ENCODE data around the gene SCN4B. TPM values are rescaled to one million over a fixed set of nuclear protein-coding genes. Genes with fewer than 3 reads are reported as not detected.

SCN4B gene
- polyA plus RNA-seq, 1 donor (not counting 4 experiments of a cell fraction or from before 2014, with no cell fraction given): 7.7 TPM

DNA sequence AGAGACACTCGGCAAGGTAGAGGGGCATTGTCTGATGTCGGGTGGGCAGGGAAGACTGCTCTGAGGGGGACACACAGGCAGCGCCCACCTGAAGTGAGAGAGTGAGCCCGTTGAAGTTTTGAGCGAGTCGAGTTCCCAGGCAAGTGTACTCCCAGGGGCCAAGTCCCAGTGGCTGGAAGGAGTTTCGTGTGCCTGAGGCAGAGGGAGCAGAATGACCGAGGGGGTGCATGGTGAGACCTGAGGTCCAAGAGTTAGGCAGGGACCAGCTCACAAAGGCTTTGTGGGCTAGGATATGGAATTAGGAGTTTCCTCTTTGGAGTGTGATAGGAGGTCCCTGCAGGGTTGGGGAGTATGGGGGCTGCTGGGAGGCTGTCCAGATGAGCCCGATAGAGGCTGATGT lies 17.6 kb upstream of the SCN4B start:
- no peak for FAIRE-seq
- TF ChIP-seq EZH2 (IDR thresholded peaks at IDR 0.05; ENCODE audit: low read length): no peak

DNA sequence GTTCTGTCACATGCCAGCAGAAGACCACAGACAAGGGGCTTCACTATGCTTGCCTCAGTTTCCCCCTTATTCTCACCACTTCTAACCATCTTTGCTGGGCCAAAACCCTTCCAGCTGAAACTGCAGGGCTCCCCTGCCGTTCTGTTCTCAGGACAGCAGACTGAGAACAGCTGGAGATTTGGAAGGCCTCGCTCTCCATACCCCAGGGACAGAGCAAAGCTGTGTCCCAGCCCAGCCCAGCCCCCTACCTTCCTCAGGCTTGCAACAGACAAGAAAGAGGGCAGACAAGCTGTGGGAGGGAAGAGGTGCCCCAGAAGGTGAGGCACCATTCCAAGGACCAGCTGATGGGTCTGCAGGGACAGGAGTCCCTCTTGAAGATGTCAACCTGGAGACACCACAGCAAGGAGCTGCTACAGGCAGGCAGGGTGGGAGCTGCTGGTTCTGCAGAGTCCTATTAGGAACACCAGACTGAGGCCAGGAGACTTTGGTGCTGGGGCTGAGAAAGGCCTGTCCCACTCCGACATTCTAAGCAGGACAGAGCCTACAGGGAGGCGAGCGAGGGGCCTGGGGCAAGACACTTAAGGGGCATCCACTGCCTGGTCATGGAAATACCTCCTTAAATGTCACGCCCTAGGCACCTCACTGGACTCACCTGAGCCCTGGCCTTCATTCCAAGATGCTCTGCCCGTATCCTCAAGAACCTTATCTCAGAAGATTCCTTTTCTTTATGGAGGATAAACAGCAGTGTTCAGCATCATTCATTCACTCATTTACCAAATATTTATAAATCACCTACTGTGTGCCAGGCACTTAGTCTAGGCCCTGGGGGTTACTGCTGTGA lies 16.9 kb upstream of the SCN4B start:
- Histone ChIP-seq H4K20me1 (ENCODE audit: control insufficient read depth, extremely low read depth, insufficient read depth, low read length) (no peaks in the 10 kb centered on the region), H3K9me1 (ENCODE audit: control insufficient read depth, extremely low read depth, insufficient read depth, low read length) (peaks cover 2% of the 10 kb centered on the region), H3K4me3 (ENCODE audit: control insufficient read depth in 2 of 3, extremely low read depth in 1 of 3, insufficient read depth in 2 of 3, low read depth in 1 of 3, low read length in 3 of 3) (no peak overlapping the region), H3K27ac (ENCODE audit: control insufficient read depth, insufficient read depth, low read length) (no peak overlapping the region), H3K36me3 (ENCODE audit: control insufficient read depth in 2 of 2, extremely low read depth in 1 of 2, insufficient read depth in 2 of 2, low read length in 2 of 2) (no peaks in the 10 kb centered on the region), H3K9ac (ENCODE audit: control insufficient read depth, extremely low read depth, insufficient read depth, low read length) (no peak overlapping the region), H3K27me3 (ENCODE audit: control insufficient read depth, extremely low read depth, insufficient read depth, low read length) (no peaks in the 10 kb centered on the region), H3K79me2 (ENCODE audit: control insufficient read depth, insufficient read depth, low read length) (no peaks in the 10 kb centered on the region), H2AFZ (ENCODE audit: control insufficient read depth, low read length) (no peak overlapping the region), H3K9me3 (ENCODE audit: control insufficient read depth, low read depth, low read length) (no peaks in the 10 kb centered on the region), H3K4me1 (ENCODE audit: control insufficient read depth, extremely low read depth, insufficient read depth, low read length) (peaks cover 15% of the 10 kb centered on the region), H3K4me2 (ENCODE audit: control insufficient read depth, extremely low read depth, insufficient read depth, low read depth, low read length) (no peak overlapping the region)
- no peak for TF ChIP-seq EZH2 (IDR thresholded peaks at IDR 0.05; ENCODE audit: low read length)
- TF ChIP-seq, protein P1, sequence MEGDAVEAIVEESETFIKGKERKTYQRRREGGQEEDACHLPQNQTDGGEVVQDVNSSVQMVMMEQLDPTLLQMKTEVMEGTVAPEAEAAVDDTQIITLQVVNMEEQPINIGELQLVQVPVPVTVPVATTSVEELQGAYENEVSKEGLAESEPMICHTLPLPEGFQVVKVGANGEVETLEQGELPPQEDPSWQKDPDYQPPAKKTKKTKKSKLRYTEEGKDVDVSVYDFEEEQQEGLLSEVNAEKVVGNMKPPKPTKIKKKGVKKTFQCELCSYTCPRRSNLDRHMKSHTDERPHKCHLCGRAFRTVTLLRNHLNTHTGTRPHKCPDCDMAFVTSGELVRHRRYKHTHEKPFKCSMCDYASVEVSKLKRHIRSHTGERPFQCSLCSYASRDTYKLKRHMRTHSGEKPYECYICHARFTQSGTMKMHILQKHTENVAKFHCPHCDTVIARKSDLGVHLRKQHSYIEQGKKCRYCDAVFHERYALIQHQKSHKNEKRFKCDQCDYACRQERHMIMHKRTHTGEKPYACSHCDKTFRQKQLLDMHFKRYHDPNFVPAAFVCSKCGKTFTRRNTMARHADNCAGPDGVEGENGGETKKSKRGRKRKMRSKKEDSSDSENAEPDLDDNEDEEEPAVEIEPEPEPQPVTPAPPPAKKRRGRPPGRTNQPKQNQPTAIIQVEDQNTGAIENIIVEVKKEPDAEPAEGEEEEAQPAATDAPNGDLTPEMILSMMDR (optimal IDR thresholded peaks at IDR 0.05 in 1 of 3, IDR thresholded peaks at IDR 0.05 in 1 of 3, conservative IDR thresholded peaks at IDR 0.05 in 1 of 3; ENCODE audit: extremely low read depth in 1 of 3, insufficient read depth in 2 of 3, low read length in 3 of 3): no peak
- dilution Hi-C loops (cut with MboI; ENCODE audit: extremely low pct_ligation_motif_present, low sequenced_read_pairs): no loop called here
- DNase-seq (ENCODE audit: low read depth, low spot score): no peak
- no peak for FAIRE-seq

More for the DNA sequence above, 17.6 kb upstream of the SCN4B start:
- Histone ChIP-seq H3K79me2 (ENCODE audit: control insufficient read depth, insufficient read depth, low read length) (no peaks in the 10 kb centered on the region), H3K4me1 (ENCODE audit: control insufficient read depth, extremely low read depth, insufficient read depth, low read length) (peaks cover 22% of the 10 kb centered on the region), H3K27ac (ENCODE audit: control insufficient read depth, insufficient read depth, low read length) (no peak overlapping the region), H3K9ac (ENCODE audit: control insufficient read depth, extremely low read depth, insufficient read depth, low read length) (no peak overlapping the region), H3K4me2 (ENCODE audit: control insufficient read depth, extremely low read depth, insufficient read depth, low read depth, low read length) (no peak overlapping the region), H3K9me1 (ENCODE audit: control insufficient read depth, extremely low read depth, insufficient read depth, low read length) (peaks cover 3% of the 10 kb centered on the region), H3K27me3 (ENCODE audit: control insufficient read depth, extremely low read depth, insufficient read depth, low read length) (no peaks in the 10 kb centered on the region), H3K4me3 (ENCODE audit: control insufficient read depth in 2 of 3, extremely low read depth in 1 of 3, insufficient read depth in 2 of 3, low read depth in 1 of 3, low read length in 3 of 3) (no peak overlapping the region), H2AFZ (ENCODE audit: control insufficient read depth, low read length) (no peak overlapping the region), H3K36me3 (ENCODE audit: control insufficient read depth in 2 of 2, extremely low read depth in 1 of 2, insufficient read depth in 2 of 2, low read length in 2 of 2) (no peaks in the 10 kb centered on the region), H3K9me3 (ENCODE audit: control insufficient read depth, low read depth, low read length) (no peaks in the 10 kb centered on the region), H4K20me1 (ENCODE audit: control insufficient read depth, extremely low read depth, insufficient read depth, low read length) (no peaks in the 10 kb centered on the region)
- dilution Hi-C loops (cut with MboI; ENCODE audit: extremely low pct_ligation_motif_present, low sequenced_read_pairs): no loop called here
- no peak for DNase-seq (ENCODE audit: low read depth, low spot score)
